MM.1S (cell line): ENCODE measurements around the gene USP6NL.

Experiments used
- DNase-seq: peaks from one replicate; pipeline ENCODE4 v3.0.0-alpha.2; 2015
- H2AFZ ChIP-seq: fragments of 300-600 bp; sonication (generic); 2 replicates; pipeline ENCODE4 v1.6.0; 2016; ENCODE audit warnings: antibody characterized with exemption, low read length
- H3F3A ChIP-seq: fragments of 300-600 bp; sonication (generic); 2 replicates; pipeline ENCODE4 v1.6.1; 2016; ENCODE audit warnings: mild to moderate bottlenecking, antibody characterized with exemption, low read length, moderate library complexity, mixed read lengths; ENCODE audit not compliant: insufficient read depth
- H3K27ac ChIP-seq: fragments of 300-600 bp; sonication (generic); 2 replicates; pipeline ENCODE4 v1.5.1; 2016; ENCODE audit warnings: mild to moderate bottlenecking, low read length
- H3K27me3 ChIP-seq: fragments of 300-600 bp; sonication (generic); replicated peaks from 2 replicates; pipeline ENCODE4 v1.6.0; 2016; ENCODE audit warnings: low read length; ENCODE audit not compliant: insufficient read depth
- H3K36me3 ChIP-seq: fragments of 300-600 bp; sonication (generic); replicated peaks from 2 replicates; pipeline ENCODE4 v1.6.1; 2016; ENCODE audit warnings: mild to moderate bottlenecking, low read length, mixed read lengths; ENCODE audit not compliant: insufficient read depth
- H3K4me1 ChIP-seq: fragments of 300-600 bp; sonication (generic); 2 replicates; pipeline ENCODE4 v1.6.1; 2016; ENCODE audit warnings: low read length, mixed read lengths
- H3K4me2 ChIP-seq: fragments of 300-600 bp; sonication (generic); 2 replicates; pipeline ENCODE4 v1.6.0; 2016; ENCODE audit warnings: low read depth, low read length
- H3K4me3 ChIP-seq: fragments of 300-600 bp; sonication (generic); 2 replicates; pipeline ENCODE4 v1.5.1; 2016; ENCODE audit warnings: low read length, mixed read lengths
- H3K79me2 ChIP-seq: fragments of 300-600 bp; sonication (generic); 2 replicates; pipeline ENCODE4 v1.6.1; 2016; ENCODE audit warnings: mixed run types, low read length, mixed read lengths
- H3K9ac ChIP-seq: fragments of 300-600 bp; sonication (generic); 2 replicates; pipeline ENCODE4 v1.6.1; 2016; ENCODE audit warnings: low read length, mixed read lengths
- H3K9me2 ChIP-seq: fragments of 300-600 bp; sonication (generic); replicated peaks from 2 replicates; pipeline ENCODE4 v1.6.1; 2016; ENCODE audit warnings: mild to moderate bottlenecking, low read length, mixed read lengths; ENCODE audit not compliant: insufficient read depth
- H3K9me3 ChIP-seq: fragments of 300-600 bp; sonication (generic); replicated peaks from 2 replicates; pipeline ENCODE4 v1.6.1; 2016; ENCODE audit warnings: mild to moderate bottlenecking, low read length, mixed read lengths; ENCODE audit not compliant: insufficient read depth
- H4K20me1 ChIP-seq: fragments of 300-600 bp; sonication (generic); 2 replicates; pipeline ENCODE4 v1.6.1; 2016; ENCODE audit warnings: mild to moderate bottlenecking, low read length, moderate library complexity, mixed read lengths; ENCODE audit not compliant: insufficient read depth
- EZH2 ChIP-seq: fragments of 300-600 bp; sonication (generic); optimal IDR thresholded peaks from 2 replicates; pipeline ENCODE3; 2017; ENCODE audit warnings: low read depth, mild to moderate bottlenecking, antibody characterized with exemption, low read length, mixed read lengths
- EZH2phosphoT487 ChIP-seq: fragments of 300-600 bp; sonication (generic); IDR thresholded peaks from 2 replicates; pipeline ENCODE4 v1.6.1; 2018; ENCODE audit warnings: antibody characterized with exemption, low read length
- TF ChIP-seq, protein P1 (sequence below): fragments of 300-600 bp; sonication (generic); IDR thresholded peaks from 2 replicates; pipeline ENCODE4 v1.5.1; 2016; ENCODE audit warnings: antibody characterized with exemption, low read length, mixed read lengths

USP6NL gene

DNA sequence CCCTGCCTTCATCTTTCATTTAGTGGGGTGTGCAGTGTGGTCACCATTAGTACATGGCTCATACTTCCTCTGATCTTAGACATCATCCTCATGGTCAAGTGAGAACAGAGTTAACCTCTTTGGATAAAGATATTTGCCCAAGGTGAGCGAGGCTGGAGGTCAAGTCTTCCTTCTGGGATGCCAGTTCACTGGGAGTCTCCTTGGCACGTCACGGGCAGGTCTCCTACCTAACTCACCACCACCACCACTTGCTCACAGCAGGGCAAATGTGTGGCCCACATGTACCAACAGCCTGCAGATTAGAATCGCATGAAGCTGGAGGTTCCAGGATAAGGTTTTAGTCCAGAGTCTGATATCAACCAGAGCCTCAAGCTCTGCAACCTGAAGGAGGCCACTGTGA, 164.6 kb downstream of the USP6NL start:
- no peaks in the 10 kb centered on the region for H3K9me2 ChIP-seq
- 0 out of 2 replicates have a peak overlapping the region, but pooled peaks have one; percentile 97 for H2AFZ ChIP-seq
- no peak overlapping the region for H3K27ac ChIP-seq
- no peak overlapping the region for H3K9ac ChIP-seq
- H3K4me3 ChIP-seq: no peak overlapping the region
- H3K9me3 ChIP-seq: no peaks in the 10 kb centered on the region
- no peaks in the 10 kb centered on the region for H3K79me2 ChIP-seq
- peaks cover 23% of the 10 kb centered on the region for H3F3A ChIP-seq
- no peak overlapping the region for H3K4me2 ChIP-seq
- H3K27me3 ChIP-seq: no peaks in the 10 kb centered on the region
- peaks cover 27% of the 10 kb centered on the region for H3K4me1 ChIP-seq
- H3K36me3 ChIP-seq: no peaks in the 10 kb centered on the region
- DNase-seq: no peak
- no peak for TF ChIP-seq EZH2
- TF ChIP-seq EZH2phosphoT487: no peak
- TF ChIP-seq, protein P1, sequence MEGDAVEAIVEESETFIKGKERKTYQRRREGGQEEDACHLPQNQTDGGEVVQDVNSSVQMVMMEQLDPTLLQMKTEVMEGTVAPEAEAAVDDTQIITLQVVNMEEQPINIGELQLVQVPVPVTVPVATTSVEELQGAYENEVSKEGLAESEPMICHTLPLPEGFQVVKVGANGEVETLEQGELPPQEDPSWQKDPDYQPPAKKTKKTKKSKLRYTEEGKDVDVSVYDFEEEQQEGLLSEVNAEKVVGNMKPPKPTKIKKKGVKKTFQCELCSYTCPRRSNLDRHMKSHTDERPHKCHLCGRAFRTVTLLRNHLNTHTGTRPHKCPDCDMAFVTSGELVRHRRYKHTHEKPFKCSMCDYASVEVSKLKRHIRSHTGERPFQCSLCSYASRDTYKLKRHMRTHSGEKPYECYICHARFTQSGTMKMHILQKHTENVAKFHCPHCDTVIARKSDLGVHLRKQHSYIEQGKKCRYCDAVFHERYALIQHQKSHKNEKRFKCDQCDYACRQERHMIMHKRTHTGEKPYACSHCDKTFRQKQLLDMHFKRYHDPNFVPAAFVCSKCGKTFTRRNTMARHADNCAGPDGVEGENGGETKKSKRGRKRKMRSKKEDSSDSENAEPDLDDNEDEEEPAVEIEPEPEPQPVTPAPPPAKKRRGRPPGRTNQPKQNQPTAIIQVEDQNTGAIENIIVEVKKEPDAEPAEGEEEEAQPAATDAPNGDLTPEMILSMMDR: no peak
- no peaks in the 10 kb centered on the region for H4K20me1 ChIP-seq

DNA sequence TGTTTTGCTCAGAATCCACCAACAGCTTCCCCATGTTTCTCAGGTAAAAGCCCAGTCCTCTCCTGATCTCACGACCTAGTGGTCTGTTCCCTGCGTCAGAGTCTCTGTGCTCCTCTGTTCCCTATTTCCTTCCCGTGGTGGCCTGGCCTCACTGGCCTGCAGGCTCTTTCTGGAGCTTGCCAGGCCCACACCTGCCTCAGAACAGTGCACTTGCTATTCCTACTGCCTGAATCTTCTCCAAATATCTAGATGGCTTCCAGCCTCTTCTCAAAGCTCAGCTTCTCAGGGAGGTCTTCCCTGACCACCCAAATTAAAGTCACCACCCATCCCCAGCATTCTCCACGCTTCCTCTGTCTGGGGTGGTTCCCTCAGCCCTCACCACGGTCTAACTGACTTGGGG, 165.3 kb downstream of the USP6NL start:
- Histone ChIP-seq H3K4me1 (peaks cover 27% of the 10 kb centered on the region), H3K9me3 (no peaks in the 10 kb centered on the region), H3K79me2 (no peaks in the 10 kb centered on the region), H3K27me3 (no peaks in the 10 kb centered on the region), H3K27ac (no peak overlapping the region), H3K9me2 (no peaks in the 10 kb centered on the region), H3K4me2 (no peak overlapping the region), H3K9ac (no peak overlapping the region), H3K36me3 (no peaks in the 10 kb centered on the region), H2AFZ (no peak overlapping the region), H3F3A (peaks cover 23% of the 10 kb centered on the region), H3K4me3 (no peak overlapping the region), H4K20me1 (no peaks in the 10 kb centered on the region)
- no peak for DNase-seq
- TF ChIP-seq EZH2 (no peak), EZH2phosphoT487 (no peak)
- TF ChIP-seq, protein P1: no peak

DNA sequence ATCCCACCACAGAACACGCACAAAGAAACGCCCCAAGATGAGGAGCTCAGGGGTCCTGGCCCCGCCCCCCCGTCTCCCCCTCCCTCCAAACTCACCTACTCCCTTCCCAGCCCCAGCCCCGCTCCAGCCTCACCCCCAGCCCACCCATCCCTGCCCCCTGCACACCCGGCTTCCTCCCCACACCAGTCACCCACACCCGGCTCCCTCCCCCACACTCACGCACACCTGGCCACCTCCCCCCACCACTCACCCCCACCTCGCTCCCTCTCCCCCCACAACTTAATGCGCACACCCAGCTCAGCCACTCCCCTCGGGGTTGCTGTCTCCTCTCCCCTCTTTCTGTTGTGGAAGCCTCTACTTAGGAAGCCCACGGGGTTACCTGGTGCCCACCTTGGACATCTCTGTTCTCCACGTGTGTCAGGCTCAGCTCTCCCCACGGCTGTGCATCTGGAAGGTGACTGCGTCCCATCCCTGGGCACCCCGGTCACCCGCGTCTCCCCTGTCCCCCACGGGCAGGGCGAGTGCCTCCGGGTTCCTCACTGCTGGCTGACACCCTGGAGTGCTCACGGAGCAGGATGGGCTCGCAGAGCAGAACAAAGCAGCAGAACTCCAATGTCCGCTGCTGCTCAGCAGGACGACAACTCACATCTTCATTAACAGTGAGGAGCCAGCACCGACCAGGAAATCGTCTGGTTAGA, 166.8 kb downstream of the USP6NL start:
- Histone ChIP-seq H3K79me2 (no peaks in the 10 kb centered on the region), H3K9ac (no peak overlapping the region), H3K4me2 (no peak overlapping the region), H3K27ac (no peak overlapping the region), H3K4me3 (no peak overlapping the region), H3K36me3 (no peaks in the 10 kb centered on the region), H3K4me1 (peaks cover 26% of the 10 kb centered on the region), H4K20me1 (no peaks in the 10 kb centered on the region), H3K9me3 (no peaks in the 10 kb centered on the region), H3K27me3 (no peaks in the 10 kb centered on the region), H3F3A (peaks cover 23% of the 10 kb centered on the region), H3K9me2 (no peaks in the 10 kb centered on the region), H2AFZ (no peak overlapping the region)
- DNase-seq: no peak
- no peak for TF ChIP-seq EZH2phosphoT487
- TF ChIP-seq, protein P1: no peak
- no peak for TF ChIP-seq EZH2
